PFSK-1 (cell line): ENCODE measurements around the gene STK31. TPM values are rescaled to one million over a fixed set of nuclear protein-coding genes. Genes with fewer than 3 reads are reported as not detected.

Source experiments
- FOXP2 ChIP-seq: optimal IDR thresholded peaks from 2 replicates; pipeline ENCODE3; 2011; ENCODE audit warnings: borderline replicate concordance, control low read depth, inconsistent platforms; ENCODE audit not compliant: insufficient read depth; ENCODE audit errors: extremely low read length, extremely low read depth
- POLR2AphosphoS5 ChIP-seq: IDR thresholded peaks from 2 replicates; pipeline ENCODE4 v1.6.1; 2012; ENCODE audit warnings: low read depth, mild to moderate bottlenecking, control low read depth, low read length, moderate library complexity
- REST ChIP-seq, 2 experiments: IDR thresholded peaks; 2 replicates each; pipeline versions ENCODE4 v1.6.1 to v1.8.0; 2011 to 2012; ENCODE audit warnings: low read depth in 2 of 2, low read length in 2 of 2, control low read depth in 1 of 2, inconsistent platforms in 1 of 2, mild to moderate bottlenecking in 1 of 2, moderate library complexity in 1 of 2; ENCODE audit not compliant: insufficient read depth in 1 of 2
- SIN3A ChIP-seq: IDR thresholded peaks from 2 replicates; pipeline ENCODE4 v1.6.1; 2012; ENCODE audit warnings: mild to moderate bottlenecking, low read length, moderate library complexity, borderline replicate concordance; ENCODE audit not compliant: insufficient read depth
- TAF1 ChIP-seq: IDR thresholded peaks from 2 replicates; pipeline ENCODE4 v1.6.1; 2012; ENCODE audit warnings: low read length, control low read depth, borderline replicate concordance; ENCODE audit not compliant: insufficient read depth
- polyA plus RNA-seq: library from polyadenylated mRNA; unstranded; fragments of >200 nt; gene quantifications from one replicate; pipeline ENCODE4 v1.2.1, GENCODE V29; 2012; ENCODE audit warnings: low read depth, missing spikeins; ENCODE audit not compliant: insufficient read length

STK31 gene
- not detected for polyA plus RNA-seq

GRCh38 chr7:23710000-23710399, at the start of gene STK31:
Gene STK31, plus strand, starts transcription at chr7:23710219. Its CDS starts 67 bp downstream, at chr7:23710286.
- no peak for TF ChIP-seq SIN3A
- no peak for TF ChIP-seq POLR2AphosphoS5
- no peak for TF ChIP-seq TAF1
- TF ChIP-seq REST (IDR thresholded peaks at IDR 0.05; ENCODE audit: insufficient read depth in 1 of 2, low read depth in 2 of 2, low read length in 2 of 2) = no peak
- no peak for TF ChIP-seq FOXP2

- TF ChIP-seq REST (IDR thresholded peaks at IDR 0.05; ENCODE audit: insufficient read depth in 1 of 2, low read depth in 2 of 2, low read length in 2 of 2) = no peak
- TF ChIP-seq FOXP2 = no peak
- no peak for TF ChIP-seq SIN3A
- TF ChIP-seq POLR2AphosphoS5 = no peak
- TF ChIP-seq TAF1 = no peak
Measured at GRCh38 chr7:23661385-23661784, 48.6 kb upstream of the STK31 start.

- no peak for TF ChIP-seq FOXP2
- no peak for TF ChIP-seq REST (IDR thresholded peaks at IDR 0.05; ENCODE audit: insufficient read depth in 1 of 2, low read depth in 2 of 2, low read length in 2 of 2)
- no peak for TF ChIP-seq SIN3A
- TF ChIP-seq POLR2AphosphoS5 = no peak
- TF ChIP-seq TAF1 = no peak
Measured at GRCh38 chr7:23662124-23662983, 47.7 kb upstream of the STK31 start.

GRCh38 chr7:23662984-23663313, 47.1 kb upstream of the STK31 start:
- no peak for TF ChIP-seq SIN3A
- TF ChIP-seq POLR2AphosphoS5 = no peak
- TF ChIP-seq TAF1 = no peak
- no peak for TF ChIP-seq REST (IDR thresholded peaks at IDR 0.05; ENCODE audit: insufficient read depth in 1 of 2, low read depth in 2 of 2, low read length in 2 of 2)
- TF ChIP-seq FOXP2 = no peak

- TF ChIP-seq POLR2AphosphoS5 (no peak), FOXP2 (no peak), TAF1 (no peak), REST (IDR thresholded peaks at IDR 0.05; ENCODE audit: insufficient read depth in 1 of 2, low read depth in 2 of 2, low read length in 2 of 2) (no peak), SIN3A (no peak)
Measured at GRCh38 chr7:23664122-23664521, 45.9 kb upstream of the STK31 start.
